H9 (cell line): ENCODE measurements around the gene TCEA3. TPM values are rescaled to one million over a fixed set of nuclear protein-coding genes. Genes with fewer than 3 reads are reported as not detected.
A peak's percentile ranks its signal among the peaks of the same experiment; 100 is the strongest.

Source experiments
- DNase-seq: peaks from one replicate; pipeline ENCODE4 v3.0.0-alpha.2; 2017
- H2AFZ ChIP-seq: one replicate; pipeline ENCODE4 v1.6.1; 2013; ENCODE audit warnings: mild to moderate bottlenecking, low read length, control low read depth, moderate library complexity
- H2AK5ac ChIP-seq: 2 replicates; pipeline ENCODE4 v1.6.1; 2013; ENCODE audit warnings: low read length, control low read depth, mixed read lengths; ENCODE audit not compliant: insufficient read length
- H2BK120ac ChIP-seq: one replicate; pipeline ENCODE4 v1.6.1; 2013; ENCODE audit warnings: low read depth, mild to moderate bottlenecking, low read length, control low read depth, inconsistent platforms; ENCODE audit not compliant: poor library complexity, severe bottlenecking
- H2BK12ac ChIP-seq: 2 replicates; pipeline ENCODE4 v1.6.1; 2013; ENCODE audit warnings: low read length, control low read depth, mixed read lengths, low read depth; ENCODE audit not compliant: insufficient read length
- H2BK15ac ChIP-seq: 2 replicates; pipeline ENCODE4 v1.6.1; 2013; ENCODE audit warnings: low read depth, low read length, control low read depth
- H2BK20ac ChIP-seq: one replicate; pipeline ENCODE4 v1.6.1; 2013; ENCODE audit warnings: low read depth, mild to moderate bottlenecking, low read length, control low read depth, inconsistent platforms; ENCODE audit not compliant: poor library complexity, severe bottlenecking
- H2BK5ac ChIP-seq: 2 replicates; pipeline ENCODE4 v1.6.1; 2013; ENCODE audit warnings: low read length, control low read depth, mixed read lengths; ENCODE audit not compliant: insufficient read length
- H3K14ac ChIP-seq: 2 replicates; pipeline ENCODE4 v1.6.1; 2013; ENCODE audit warnings: low read length, control low read depth; ENCODE audit not compliant: insufficient read depth
- H3K18ac ChIP-seq: 2 replicates; pipeline ENCODE4 v1.6.1; 2013; ENCODE audit warnings: low read depth, mild to moderate bottlenecking, mixed read lengths, low read length, control low read depth; ENCODE audit not compliant: insufficient read length
- H3K23ac ChIP-seq: 2 replicates; pipeline ENCODE4 v1.6.1; 2013; ENCODE audit warnings: low read length, control low read depth, mixed read lengths, low read depth; ENCODE audit not compliant: insufficient read length
- H3K23me2 ChIP-seq: 2 replicates; pipeline ENCODE4 v1.6.1; 2013; ENCODE audit warnings: low read depth, mild to moderate bottlenecking, mixed read lengths, low read length, control low read depth; ENCODE audit not compliant: insufficient read length, poor library complexity, severe bottlenecking
- H3K27ac ChIP-seq: 2 replicates; pipeline ENCODE4 v1.5.1; 2013; ENCODE audit warnings: low read length, control low read depth, mixed read lengths, low read depth; ENCODE audit not compliant: insufficient read length
- H3K27me3 ChIP-seq: 2 replicates; pipeline ENCODE4 v1.6.1; 2013; ENCODE audit warnings: low read length, control low read depth, inconsistent platforms; ENCODE audit not compliant: insufficient read depth
- H3K4ac ChIP-seq: 2 replicates; pipeline ENCODE4 v1.6.1; 2013; ENCODE audit warnings: low read depth, mild to moderate bottlenecking, control low read depth, inconsistent platforms, low read length, moderate library complexity
- H3K4me1 ChIP-seq: 2 replicates; pipeline ENCODE4 v1.6.1; 2013; ENCODE audit warnings: low read length, control low read depth, inconsistent platforms; ENCODE audit not compliant: insufficient read depth
- H3K4me2 ChIP-seq: 2 replicates; pipeline ENCODE4 v1.6.1; 2013; ENCODE audit warnings: low read length, control low read depth, mixed read lengths; ENCODE audit not compliant: insufficient read length, insufficient read depth
- H3K56ac ChIP-seq: 2 replicates; pipeline ENCODE4 v1.6.1; 2013; ENCODE audit warnings: low read depth, mild to moderate bottlenecking, mixed read lengths, low read length, control low read depth; ENCODE audit not compliant: insufficient read length
- H3K79me1 ChIP-seq: 2 replicates; pipeline ENCODE4 v1.6.1; 2013; ENCODE audit warnings: low read depth, mild to moderate bottlenecking, moderate library complexity, low read length, control low read depth, inconsistent platforms; ENCODE audit not compliant: insufficient read depth, poor library complexity, severe bottlenecking
- H3K79me2 ChIP-seq: 2 replicates; pipeline ENCODE4 v1.6.1; 2013; ENCODE audit warnings: low read length, control low read depth, inconsistent platforms; ENCODE audit not compliant: insufficient read depth
- H3K9ac ChIP-seq: 2 replicates; pipeline ENCODE4 v1.6.1; 2013; ENCODE audit warnings: low read length, control low read depth, mixed read lengths; ENCODE audit not compliant: insufficient read length; ENCODE audit errors: extremely low read depth
- H3K9me3 ChIP-seq: one replicate; pipeline ENCODE4 v1.6.1; 2013; ENCODE audit warnings: low read depth, low read length, inconsistent platforms; ENCODE audit not compliant: control insufficient read depth
- H3T11ph ChIP-seq: one replicate; pipeline ENCODE4 v1.6.1; 2013; ENCODE audit warnings: mild to moderate bottlenecking, low read length, control low read depth, inconsistent platforms
- H4K20me1 ChIP-seq: one replicate; pipeline ENCODE4 v1.6.1; 2013; ENCODE audit not compliant: control insufficient read depth, insufficient read length, insufficient read depth
- H4K5ac ChIP-seq: 2 replicates; pipeline ENCODE4 v1.6.1; 2013; ENCODE audit warnings: low read depth, mild to moderate bottlenecking, mixed read lengths, low read length, control low read depth; ENCODE audit not compliant: insufficient read length
- H4K8ac ChIP-seq: replicated peaks from 2 replicates; pipeline ENCODE4 v1.6.1; 2013; ENCODE audit warnings: low read length, control low read depth, mixed read lengths, low read depth; ENCODE audit not compliant: insufficient read length
- H4K91ac ChIP-seq: 2 replicates; pipeline ENCODE4 v1.6.1; 2013; ENCODE audit warnings: low read depth, mild to moderate bottlenecking, moderate library complexity, mixed read lengths, low read length, control low read depth; ENCODE audit not compliant: insufficient read length
- H3K27ac Mint-ChIP-seq, 3 experiments: 2 replicates in 2 of 3; 3 replicates in 1 of 3; pipeline ENCODE4 v1.8.0; 2020 to 2021; ENCODE audit warnings: mixed read lengths in 3 of 3, mild to moderate bottlenecking in 1 of 3, moderate library complexity in 1 of 3
- H3K27me3 Mint-ChIP-seq: 2 replicates; pipeline ENCODE4 v1.8.0; 2021; ENCODE audit warnings: low read depth, mild to moderate bottlenecking, moderate library complexity, mixed read lengths
- H3K36me3 Mint-ChIP-seq, 3 experiments: 2 replicates in 2 of 3; 3 replicates in 1 of 3; pipeline ENCODE4 v1.8.0; 2020 to 2021; ENCODE audit warnings: low read depth in 3 of 3, mixed read lengths in 3 of 3; ENCODE audit not compliant: insufficient read depth in 1 of 3
- H3K4me1 Mint-ChIP-seq, 2 experiments: 2 replicates each; pipeline ENCODE4 v1.8.0; 2020; ENCODE audit warnings: mixed read lengths in 2 of 2
- H3K4me3 Mint-ChIP-seq, 2 experiments: 2 replicates in 1 of 2; 3 replicates in 1 of 2; pipeline ENCODE4 v1.8.0; 2020 to 2021; ENCODE audit warnings: mild to moderate bottlenecking in 2 of 2, mixed read lengths in 2 of 2, moderate library complexity in 1 of 2
- H3K9me3 Mint-ChIP-seq, 2 experiments: 2 replicates in 1 of 2; 3 replicates in 1 of 2; pipeline ENCODE4 v1.8.0; 2020; ENCODE audit warnings: mild to moderate bottlenecking in 2 of 2, mixed read lengths in 2 of 2, moderate library complexity in 1 of 2
- WGBS: extraction: QIAGEN DNeasy Blood & Tissue Kit; methylation state at CpG from one replicate; pipeline ENCODE4 v1.1.7; 2013; ENCODE audit warnings: missing lambda C conversion rate, low lambda C conversion rate, mixed read lengths; ENCODE audit not compliant: insufficient read length; ENCODE audit errors: extremely low coverage; 5-methylcytosine and 5-hydroxymethylcytosine counted together
- total RNA-seq: library from RNA; stranded (reverse); gene quantifications from 2 replicates; pipeline ENCODE4 v1.2.1, GENCODE V29; 2021
- TF ChIP-seq, protein P1 (sequence below): fragments of 200-600 bp; sonication (generic); conservative IDR thresholded peaks from 3 replicates; pipeline ENCODE4 v1.8.0; 2021; ENCODE audit warnings: antibody characterized with exemption, mild to moderate bottlenecking

TCEA3 gene
- total RNA-seq, 1 experiment from 2014 or later, result 0.37 TPM

DNA sequence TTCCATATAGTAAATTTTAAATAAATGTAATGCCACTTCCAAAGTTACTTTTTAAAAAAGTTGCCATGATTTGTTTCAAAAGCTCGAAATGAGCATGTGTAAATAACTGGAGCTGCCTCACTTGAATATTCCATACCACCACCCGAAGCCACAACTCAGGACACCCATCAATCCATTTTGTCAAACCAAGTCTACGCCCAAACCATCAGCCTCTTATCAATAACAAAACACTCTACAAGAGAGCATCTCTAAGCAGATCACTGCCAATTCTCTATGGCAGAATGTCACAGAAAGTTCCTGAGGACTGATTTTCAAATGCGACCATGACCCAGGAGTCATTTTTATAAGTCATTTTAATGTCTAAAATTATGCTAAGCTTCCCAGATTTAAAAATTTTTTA lies 84.9 kb downstream of the TCEA3 start:
- no CpG with 5 or more reads among the region's 4 CpGs for WGBS
- no peaks in the 10 kb centered on the region for H4K20me1 ChIP-seq
- no peak overlapping the region for H4K5ac ChIP-seq
- no peak overlapping the region for H3T11ph ChIP-seq
- Mint-ChIP-seq H3K4me1 (peaks cover 33 to 37% of the 10 kb centered on the region in 2 experiments), H3K27ac (no peak overlapping the region), H3K4me3 (peak overlapping the region in 1 of 2 experiments; percentile 0; a peak in 1 of 5 replicates), H3K9me3 (no peaks in the 10 kb centered on the region), H3K36me3 (peaks cover 24 to 41% (median 37%) of the 10 kb centered on the region in 3 experiments), H3K27me3 (no peaks in the 10 kb centered on the region)
- peaks cover 8% of the 10 kb centered on the region for H3K79me1 ChIP-seq
- no peak overlapping the region for H3K4ac ChIP-seq
- H3K18ac ChIP-seq, result no peak overlapping the region
- H2BK120ac ChIP-seq, result no peak overlapping the region
- no peak overlapping the region for H4K8ac ChIP-seq
- no peak overlapping the region for H2BK12ac ChIP-seq
- no peak overlapping the region for H2AFZ ChIP-seq
- no peak overlapping the region for H3K56ac ChIP-seq
- peaks cover 3% of the 10 kb centered on the region; the same call in 1 of the 2 replicates for H3K4me1 ChIP-seq
- no peak overlapping the region for H2AK5ac ChIP-seq
- no peaks in the 10 kb centered on the region for H3K9me3 ChIP-seq
- H4K91ac ChIP-seq, result no peak overlapping the region
- TF ChIP-seq, protein P1, sequence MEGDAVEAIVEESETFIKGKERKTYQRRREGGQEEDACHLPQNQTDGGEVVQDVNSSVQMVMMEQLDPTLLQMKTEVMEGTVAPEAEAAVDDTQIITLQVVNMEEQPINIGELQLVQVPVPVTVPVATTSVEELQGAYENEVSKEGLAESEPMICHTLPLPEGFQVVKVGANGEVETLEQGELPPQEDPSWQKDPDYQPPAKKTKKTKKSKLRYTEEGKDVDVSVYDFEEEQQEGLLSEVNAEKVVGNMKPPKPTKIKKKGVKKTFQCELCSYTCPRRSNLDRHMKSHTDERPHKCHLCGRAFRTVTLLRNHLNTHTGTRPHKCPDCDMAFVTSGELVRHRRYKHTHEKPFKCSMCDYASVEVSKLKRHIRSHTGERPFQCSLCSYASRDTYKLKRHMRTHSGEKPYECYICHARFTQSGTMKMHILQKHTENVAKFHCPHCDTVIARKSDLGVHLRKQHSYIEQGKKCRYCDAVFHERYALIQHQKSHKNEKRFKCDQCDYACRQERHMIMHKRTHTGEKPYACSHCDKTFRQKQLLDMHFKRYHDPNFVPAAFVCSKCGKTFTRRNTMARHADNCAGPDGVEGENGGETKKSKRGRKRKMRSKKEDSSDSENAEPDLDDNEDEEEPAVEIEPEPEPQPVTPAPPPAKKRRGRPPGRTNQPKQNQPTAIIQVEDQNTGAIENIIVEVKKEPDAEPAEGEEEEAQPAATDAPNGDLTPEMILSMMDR, result no peak
- no peak overlapping the region for H3K23ac ChIP-seq
- peaks cover 44% of the 10 kb centered on the region; the same call in 1 of the 2 replicates for H3K79me2 ChIP-seq
- no peak overlapping the region for H2BK5ac ChIP-seq
- no peak overlapping the region for H3K27ac ChIP-seq
- H3K27me3 ChIP-seq, result no peaks in the 10 kb centered on the region
- DNase-seq, result no peak
- no peak overlapping the region for H3K9ac ChIP-seq
- peaks cover 6% of the 10 kb centered on the region for H3K23me2 ChIP-seq
- no peak overlapping the region for H3K4me2 ChIP-seq
- no peak overlapping the region for H3K14ac ChIP-seq
- no peak overlapping the region for H2BK15ac ChIP-seq
- H2BK20ac ChIP-seq, result no peak overlapping the region
